Naive B cell (primary cell): ENCODE measurements around the gene ACRBP. TPM values are rescaled to one million over a fixed set of nuclear protein-coding genes. Genes with fewer than 3 reads are reported as not detected.
A peak's percentile ranks its signal among the peaks of the same experiment; 100 is the strongest.
"Not testable (repeated sequence)": the region's sequence is repeated elsewhere in the genome, so short reads cannot be mapped to it uniquely, and the experiment has no call there.

Source experiments
- ATAC-seq, 2 donors: fragments of 150-1000 bp; cut with Tn5 transposase; 2 replicates each; pipeline ENCODE4 v1.10.0; 2021; ENCODE audit warnings: low read depth in 2 of 2, mild to moderate bottlenecking in 2 of 2, moderate library complexity in 2 of 2
- DNase-seq: peaks from one replicate; pipeline ENCODE4 v3.0.0; 2022
- H3K27ac Mint-ChIP-seq, 6 donors: one replicate each; pipeline ENCODE4 v1.8.0; 2020 to 2022; ENCODE audit warnings: mild to moderate bottlenecking in 6 of 6, mixed read lengths in 6 of 6, moderate library complexity in 5 of 6, inconsistent platforms in 2 of 6
- H3K27me3 Mint-ChIP-seq, 3 donors: one replicate each; pipeline ENCODE4 v1.8.0; 2021 to 2022; ENCODE audit warnings: mixed read lengths in 3 of 3, mild to moderate bottlenecking in 1 of 3
- H3K36me3 Mint-ChIP-seq, 2 donors: one replicate each; pipeline ENCODE4 v1.8.0; 2020 to 2022; ENCODE audit warnings: mixed read lengths in 2 of 2, inconsistent platforms in 1 of 2, mild to moderate bottlenecking in 1 of 2
- H3K4me1 Mint-ChIP-seq, 3 donors: one replicate each; pipeline ENCODE4 v1.8.0; 2020 to 2022; ENCODE audit warnings: mixed read lengths in 3 of 3, inconsistent platforms in 1 of 3, mild to moderate bottlenecking in 1 of 3, moderate library complexity in 1 of 3
- H3K4me3 Mint-ChIP-seq, 8 donors: one replicate each; pipeline ENCODE4 v1.8.0; 2020 to 2022; ENCODE audit warnings: mild to moderate bottlenecking in 8 of 8, mixed read lengths in 8 of 8, moderate library complexity in 8 of 8, inconsistent platforms in 2 of 8
- H3K9me3 Mint-ChIP-seq, 7 donors: one replicate each; pipeline ENCODE4 v1.8.0; 2020 to 2022; ENCODE audit warnings: mixed read lengths in 7 of 7, mild to moderate bottlenecking in 5 of 7, inconsistent platforms in 2 of 7, moderate library complexity in 1 of 7
- polyA plus RNA-seq, 6 donors: library from polyadenylated mRNA; unstranded; fragments of 300-500 nt; fragmentation: Illumina TruSeq; gene quantifications; one replicate each; pipeline ENCODE4 v1.2.3, GENCODE V29; 2021; ENCODE audit warnings: low read depth in 6 of 6

ACRBP gene
- polyA plus RNA-seq, 6 donors from 2014 or later, result 3.8 to 11.0 (median 8.9) TPM

GRCh38 chr12:6607751-6608591 lies 39.3 kb downstream of the ACRBP start:
- no peaks in the 10 kb centered on the region for H3K27me3 Mint-ChIP-seq
- ATAC-seq (peak; percentile 42 to 46), DNase-seq (peak; percentile 74)
- no peak overlapping the region for H3K27ac Mint-ChIP-seq
- no peaks in the 10 kb centered on the region for H3K9me3 Mint-ChIP-seq
- peaks cover 0 to 5% of the 10 kb centered on the region in 2 donors for H3K36me3 Mint-ChIP-seq
- H3K4me3 Mint-ChIP-seq, result no peak overlapping the region
- H3K4me1 Mint-ChIP-seq, result peaks cover 52 to 68% (median 53%) of the 10 kb centered on the region in 3 donors

GRCh38 chr12:6606331-6607131 lies 40.7 kb downstream of the ACRBP start:
- no peaks in the 10 kb centered on the region for H3K9me3 Mint-ChIP-seq
- peak; percentile 81 for DNase-seq
- no peaks in the 10 kb centered on the region for H3K27me3 Mint-ChIP-seq
- peak overlapping the region in 4 of 8 donors; percentile 89 to 96 (median 92) for H3K4me3 Mint-ChIP-seq
- H3K36me3 Mint-ChIP-seq, result peaks cover 9 to 20% of the 10 kb centered on the region in 2 donors
- peaks cover 49 to 66% (median 51%) of the 10 kb centered on the region in 3 donors for H3K4me1 Mint-ChIP-seq
- ATAC-seq, result peak; percentile 48 to 53
- peak overlapping the region in 4 of 6 donors; percentile 91 to 98 (median 97) for H3K27ac Mint-ChIP-seq

DNA sequence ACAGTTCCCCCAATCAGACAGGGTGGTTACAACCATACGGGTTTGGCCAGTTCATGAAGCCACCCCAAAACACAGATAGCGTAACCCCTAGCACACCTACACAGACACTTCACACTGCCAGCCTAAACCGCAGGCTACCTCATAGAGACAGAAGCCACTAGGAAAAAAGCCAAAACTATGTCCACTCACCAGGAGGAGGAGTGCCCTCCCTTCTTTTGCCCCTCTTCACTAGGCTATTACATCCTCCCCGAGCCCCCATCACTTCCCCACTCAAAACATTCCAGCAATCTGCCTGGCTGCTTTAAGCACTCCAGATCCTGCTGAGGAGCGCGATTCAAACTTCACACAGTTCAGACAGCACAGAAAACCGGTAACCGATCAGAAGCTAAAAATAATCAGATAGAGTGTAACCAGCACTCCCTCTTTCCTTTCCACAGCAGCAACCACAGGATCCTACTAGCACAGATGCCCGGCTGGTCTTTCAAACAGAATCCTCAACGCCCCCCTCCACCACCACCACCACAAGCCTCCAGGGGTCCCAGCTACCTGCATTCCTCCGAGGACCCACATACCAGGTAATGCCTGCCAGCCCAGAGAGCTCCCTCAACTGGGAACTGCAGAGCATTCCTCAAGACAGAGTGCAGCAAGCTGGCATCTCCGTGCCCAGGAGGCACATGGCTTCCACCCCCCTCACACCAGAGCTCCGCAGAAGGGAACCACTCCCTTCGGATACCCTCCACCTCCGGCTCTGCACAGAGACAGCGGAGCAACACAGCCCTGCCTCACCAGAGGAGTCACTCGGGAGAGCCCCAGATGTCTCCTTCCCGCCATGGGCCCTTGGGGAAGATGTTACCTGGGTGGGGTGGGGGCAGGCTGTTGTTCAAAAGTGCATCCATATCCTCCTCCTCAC lies 41.6 kb downstream of the ACRBP start:
- Mint-ChIP-seq H3K27me3 (no peaks in the 10 kb centered on the region), H3K4me1 (peaks cover 43 to 61% (median 48%) of the 10 kb centered on the region in 3 donors), H3K36me3 (peaks cover 17 to 28% of the 10 kb centered on the region in 2 donors), H3K9me3 (no peaks in the 10 kb centered on the region), H3K4me3 (peak overlapping the region in 4 of 8 donors; percentile 89 to 96 (median 92)), H3K27ac (peak overlapping the region in 4 of 6 donors; percentile 91 to 98 (median 97))
- ATAC-seq (peak; percentile 9 to 10), DNase-seq (no peak)

GRCh38 chr12:6604259-6605029 lies 42.8 kb downstream of the ACRBP start:
- peak overlapping the region in 4 of 8 donors; percentile 89 to 96 (median 92) for H3K4me3 Mint-ChIP-seq
- ATAC-seq (no peak), DNase-seq (no peak)
- peak overlapping the region in 4 of 6 donors; percentile 31 to 91 (median 83) for H3K27ac Mint-ChIP-seq
- H3K27me3 Mint-ChIP-seq, result no peaks in the 10 kb centered on the region
- H3K36me3 Mint-ChIP-seq, result peaks cover 21 to 41% of the 10 kb centered on the region in 2 donors
- H3K9me3 Mint-ChIP-seq, result no peaks in the 10 kb centered on the region
- peaks cover 42 to 49% (median 46%) of the 10 kb centered on the region in 3 donors for H3K4me1 Mint-ChIP-seq

- Mint-ChIP-seq H3K36me3 (peaks cover 23 to 44% of the 10 kb centered on the region in 2 donors), H3K9me3 (no peaks in the 10 kb centered on the region), H3K4me1 (peaks cover 44 to 47% (median 47%) of the 10 kb centered on the region in 3 donors), H3K27me3 (no peaks in the 10 kb centered on the region), H3K27ac (peak overlapping the region in 4 of 6 donors; percentile 56 to 93 (median 86)), H3K4me3 (peak overlapping the region in 6 of 8 donors; percentile 52 to 93 (median 82))
- no peak for ATAC-seq
- no peak for DNase-seq
These were observed 44.1 kb downstream of the ACRBP start for GRCh38 chr12:6603095-6603567.

- no peaks in the 10 kb centered on the region for H3K27me3 Mint-ChIP-seq
- no peak for ATAC-seq
- no peak for DNase-seq
- H3K4me1 Mint-ChIP-seq, result peaks cover 47 to 51% (median 49%) of the 10 kb centered on the region in 3 donors
- H3K27ac Mint-ChIP-seq, result peak overlapping the region in 5 of 6 donors; percentile 39 to 84 (median 65)
- peaks cover 28 to 50% of the 10 kb centered on the region in 2 donors for H3K36me3 Mint-ChIP-seq
- peak overlapping the region in 5 of 8 donors; percentile 56 to 89 (median 79) for H3K4me3 Mint-ChIP-seq
- no peaks in the 10 kb centered on the region for H3K9me3 Mint-ChIP-seq
These were observed 44.7 kb downstream of the ACRBP start for GRCh38 chr12:6602526-6602925.

- ATAC-seq, result not testable (repeated sequence)
These were observed 51.6 kb downstream of the ACRBP start for GRCh38 chr12:6595673-6596072.

DNA sequence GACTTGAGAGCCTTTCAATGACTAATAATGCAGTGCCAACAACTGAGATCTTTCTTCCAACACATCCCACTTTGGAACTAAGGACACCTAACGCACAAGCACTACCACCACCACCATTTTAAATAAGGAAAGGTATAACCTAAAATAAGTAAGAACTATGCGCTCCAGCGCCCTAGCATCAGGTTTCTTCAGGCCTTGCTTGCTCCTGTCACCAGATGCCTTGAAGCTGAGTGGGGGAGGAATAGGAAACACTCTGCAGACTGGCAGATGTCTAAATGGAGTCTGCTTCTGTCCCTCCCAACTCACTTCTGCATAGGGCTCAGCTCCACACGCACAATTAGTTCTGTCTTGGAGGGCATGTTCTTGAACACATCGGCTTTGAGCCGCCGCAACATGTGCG lies 55.1 kb downstream of the ACRBP start:
- no peak overlapping the region for H3K4me3 Mint-ChIP-seq
- H3K9me3 Mint-ChIP-seq, result no peaks in the 10 kb centered on the region
- ATAC-seq (no peak), DNase-seq (no peak)
- H3K27me3 Mint-ChIP-seq, result no peaks in the 10 kb centered on the region
- H3K27ac Mint-ChIP-seq, result peak overlapping the region in 1 of 6 donors; percentile 41
- H3K4me1 Mint-ChIP-seq, result peaks cover 3 to 18% (median 16%) of the 10 kb centered on the region in 3 donors
- peaks cover 43 to 58% of the 10 kb centered on the region in 2 donors for H3K36me3 Mint-ChIP-seq

More at GRCh38 chr12:6595673-6596072, 51.6 kb downstream of the ACRBP start:
- Mint-ChIP-seq H3K27ac (peak overlapping the region in 3 of 6 donors; percentile 47), H3K36me3 (peaks cover 44 to 70% of the 10 kb centered on the region in 2 donors), H3K4me1 (peaks cover 3 to 24% (median 22%) of the 10 kb centered on the region in 3 donors)
- H3K4me3 Mint-ChIP-seq, DNase-seq, H3K9me3 Mint-ChIP-seq, H3K27me3 Mint-ChIP-seq: not testable (repeated sequence)

Other genes starting within 250 kb of the ACRBP start
- 10 to 100 TPM in 1 of 6 donors, 1 to 10 TPM in 5; 3.2 to 14.8 (median 6.6) TPM for gene CD27, start 202.5 kb downstream of the ACRBP start, polyA plus RNA-seq
- gene TAPBPL, start 195.4 kb downstream of the ACRBP start, polyA plus RNA-seq, result 100 to 1,000 TPM in 3 of 6 donors, 10 to 100 TPM in 3; 61.0 to 128 (median 108) TPM
- 1 to 10 TPM; 1.7 to 6.7 (median 4.5) TPM for gene VAMP1, start 176.8 kb downstream of the ACRBP start, polyA plus RNA-seq
- gene MRPL51, start 154.2 kb downstream of the ACRBP start, polyA plus RNA-seq, result 100 to 1,000 TPM; 126 to 243 (median 176) TPM
- gene NCAPD2, start 153.3 kb downstream of the ACRBP start, polyA plus RNA-seq, result 10 to 100 TPM; 13.3 to 25.5 (median 17.8) TPM
- gene GAPDH, start 112.9 kb downstream of the ACRBP start, polyA plus RNA-seq, result 1,000 to 10,000 TPM in 1 of 6 donors, 100 to 1,000 TPM in 5; 607 to 1,152 (median 779) TPM
- gene IFFO1, start 91.4 kb downstream of the ACRBP start, polyA plus RNA-seq, result 10 to 100 TPM in 1 of 6 donors, 1 to 10 TPM in 5; 4.6 to 15.3 (median 6.3) TPM
- gene NOP2, start 79.1 kb downstream of the ACRBP start, polyA plus RNA-seq, result 10 to 100 TPM; 11.7 to 27.6 (median 17.5) TPM
- 10 to 100 TPM; 26.6 to 67.1 (median 44.5) TPM for gene CHD4, start 40.1 kb downstream of the ACRBP start, polyA plus RNA-seq
- gene LPAR5, start 11.5 kb downstream of the ACRBP start, polyA plus RNA-seq, result 10 to 100 TPM; 25.2 to 69.9 (median 40.1) TPM
- gene ING4, start 15.7 kb upstream of the ACRBP start, polyA plus RNA-seq, result 100 to 1,000 TPM in 4 of 6 donors, 10 to 100 TPM in 2; 93.5 to 139 (median 112) TPM
- gene ZNF384, start 41.9 kb upstream of the ACRBP start, polyA plus RNA-seq, result 10 to 100 TPM; 13.5 to 39.7 (median 23.2) TPM
- gene PIANP, start 53.4 kb upstream of the ACRBP start, polyA plus RNA-seq, result not detected
- 10 to 100 TPM; 26.4 to 43.9 (median 34.4) TPM for gene COPS7A, start 76.6 kb upstream of the ACRBP start, polyA plus RNA-seq
- 100 to 1,000 TPM; 128 to 167 (median 150) TPM for gene MLF2, start 105.7 kb upstream of the ACRBP start, polyA plus RNA-seq
- under 1 TPM in 1 of 6 donors, not detected in 5; 0.38 TPM for gene PTMS, start 118.9 kb upstream of the ACRBP start, polyA plus RNA-seq
- gene LAG3, start 125.1 kb upstream of the ACRBP start, polyA plus RNA-seq, result under 1 TPM in 2 of 6 donors, not detected in 4; 0.16 to 0.17 TPM
- 1 to 10 TPM in 3 of 6 donors, under 1 TPM in 3; 0.29 to 1.7 (median 1.1) TPM for gene CD4, start 142.1 kb upstream of the ACRBP start, polyA plus RNA-seq
- not detected for gene GPR162, start 174.4 kb upstream of the ACRBP start, polyA plus RNA-seq
- gene P3H3, start 181.0 kb upstream of the ACRBP start, polyA plus RNA-seq, result not detected
- gene GNB3, start 193.5 kb upstream of the ACRBP start, polyA plus RNA-seq, result not detected
- 1 to 10 TPM in 1 of 6 donors, under 1 TPM in 3, not detected in 2; 0.74 to 1.0 (median 0.89) TPM for gene CDCA3, start 203.9 kb upstream of the ACRBP start, polyA plus RNA-seq
- gene USP5, start 204.7 kb upstream of the ACRBP start, polyA plus RNA-seq, result 10 to 100 TPM; 28.5 to 45.1 (median 35.4) TPM
- 100 to 1,000 TPM; 294 to 712 (median 357) TPM for gene TPI1, start 220.1 kb upstream of the ACRBP start, polyA plus RNA-seq
- 10 to 100 TPM in 2 of 6 donors, 1 to 10 TPM in 4; 7.9 to 15.5 (median 8.9) TPM for gene SPSB2, start 225.9 kb upstream of the ACRBP start, polyA plus RNA-seq